Psoas muscle (tissue), 8 donors: ENCODE results near the gene MAPKAP1. TPM values are rescaled to one million over a fixed set of nuclear protein-coding genes. Genes with fewer than 3 reads are reported as not detected.

Experiments used
- ATAC-seq, 4 donors: fragments of 200-7000 bp; cut with Tn5 transposase; one replicate each; pipeline ENCODE4 v1.9.1; 2020; ENCODE audit warnings: moderate library complexity in 3 of 4, mild to moderate bottlenecking in 2 of 4
- DNase-seq, 2 donors: peaks; one replicate each; pipeline ENCODE4 v3.0.0-alpha.2; 2020
- H3K27ac ChIP-seq: fragments of 200-600 bp; one replicate; pipeline ENCODE4 v1.8.0; 2022
- H3K27me3 ChIP-seq, 3 donors: fragments of 200-600 bp in 1 of 3; one replicate each; pipeline versions ENCODE4 v1.6.1 to v1.8.0; 2013 to 2022; ENCODE audit warnings: low read length in 2 of 3, mild to moderate bottlenecking in 2 of 3, moderate library complexity in 1 of 3; ENCODE audit not compliant: insufficient read depth in 3 of 3
- H3K36me3 ChIP-seq, 2 donors: fragments of 200-600 bp in 1 of 2; one replicate each; pipeline versions ENCODE4 v1.6.1 to v1.8.0; 2013 to 2022; ENCODE audit warnings: low read depth in 1 of 2, mild to moderate bottlenecking in 1 of 2, moderate library complexity in 1 of 2; ENCODE audit not compliant: insufficient read depth in 1 of 2
- H3K4me1 ChIP-seq: fragments of 200-600 bp; one replicate; pipeline ENCODE4 v1.8.0; 2022
- H3K4me3 ChIP-seq: fragments of 200-600 bp; one replicate; pipeline ENCODE4 v1.8.0; 2022; ENCODE audit warnings: mild to moderate bottlenecking
- H3K9me3 ChIP-seq: fragments of 200-600 bp; one replicate; pipeline ENCODE4 v1.8.0; 2022
- WGBS, 3 donors: extraction: QIAGEN DNeasy Blood & Tissue Kit; methylation state at CpG; one replicate each; pipeline versions ENCODE4 v1.1.6 to v1.1.7; 2013; 5-methylcytosine and 5-hydroxymethylcytosine counted together
- intact Hi-C, 2 donors: fragments of 100-400 bp; cut with DNase I; formaldehyde crosslinking; loops; one replicate each; pipeline versions ENCODE4 v1.11.0 to v1.14.2; 2022
- polyA plus RNA-seq, 3 donors: library from polyadenylated mRNA; stranded (reverse); fragments of 200-250 nt; gene quantifications; one replicate each; pipeline ENCODE4 v1.2.3, GENCODE V29; 2013
- total RNA-seq, 4 donors: library from RNA; stranded (reverse); fragmentation: NEBNext Ultra II Directional in 2 of 4; extraction: Animal tissue kit (Norgen Biotek cat#: 25700) in 2 of 4; gene quantifications; one replicate each; pipeline versions ENCODE4 v1.2.1 to v1.2.4, GENCODE V29; 2021 to 2023
- TF ChIP-seq, protein P1 (sequence below): fragments of 200-600 bp; IDR thresholded peaks from one replicate; pipeline ENCODE4 v1.8.0; 2022; ENCODE audit warnings: antibody characterized with exemption
- donor health status: healthy with polysubstance abuse.
- donor health status: DM: no; HTN: no; CAD: no; lungs with moderate emphysema.
- donor health status: Bipolar disorder and iron deficiency.
- donor health status: healthy.
- donor health status: DM: yes; HTN: yes; CAD: no.
- donor health status: DM: no; HTN: no; CAD: no.
- donor health status: DM: no; HTN: no; CAD: no.
- donor health status: DM: yes; HTN: yes; CAD: no.

MAPKAP1 gene
- total and polyA plus RNA-seq, 7 donors = 64.2 to 124 (median 90.4) TPM

DNA sequence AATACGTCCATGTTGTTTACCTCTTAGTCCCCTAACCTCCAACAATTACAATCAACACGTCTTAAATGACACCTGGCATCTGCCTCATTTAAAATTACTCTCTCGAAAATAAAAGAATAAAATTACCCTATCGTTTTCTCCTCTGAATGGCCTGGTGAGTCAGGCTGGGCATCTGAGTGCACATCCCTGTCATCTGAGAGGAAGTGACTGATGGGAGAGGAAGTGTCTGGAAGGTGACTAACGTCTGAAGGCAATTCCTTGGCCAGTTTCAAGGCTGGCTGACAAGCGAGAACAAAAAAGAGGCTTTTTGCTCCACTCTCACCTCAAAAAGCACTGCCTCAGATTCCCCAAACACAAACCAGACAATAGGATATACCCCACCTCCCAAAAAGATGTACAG, 57.7 kb downstream of the MAPKAP1 start:
- peaks cover 43% of the 10 kb centered on the region for H3K4me1 ChIP-seq

DNA sequence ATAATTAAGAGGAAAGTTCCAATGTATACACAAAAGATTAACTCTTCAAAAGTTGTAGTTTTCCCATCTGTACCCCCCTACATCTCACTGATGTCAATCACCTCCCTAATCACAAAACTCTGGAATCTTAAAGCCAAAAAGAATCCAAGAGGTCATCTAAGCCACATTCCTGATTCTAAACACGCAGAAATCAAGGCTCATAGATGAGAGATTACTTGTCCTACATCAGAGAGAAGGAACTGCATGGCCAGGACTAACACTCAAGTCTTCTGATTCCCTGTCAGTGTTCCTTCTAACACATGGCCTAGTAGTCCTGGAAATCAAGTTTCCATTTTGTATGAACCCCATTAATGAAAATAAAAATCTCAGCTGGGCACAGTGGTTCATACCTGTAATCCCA, 58.7 kb downstream of the MAPKAP1 start:
- Histone ChIP-seq H3K4me1 (peaks cover 43% of the 10 kb centered on the region), H3K36me3 (no peaks in the 10 kb centered on the region), H3K27me3 (no peaks in the 10 kb centered on the region), H3K27ac (no peak overlapping the region), H3K4me3 (no peak overlapping the region), H3K9me3 (no peaks in the 10 kb centered on the region)
- TF ChIP-seq, protein P1, sequence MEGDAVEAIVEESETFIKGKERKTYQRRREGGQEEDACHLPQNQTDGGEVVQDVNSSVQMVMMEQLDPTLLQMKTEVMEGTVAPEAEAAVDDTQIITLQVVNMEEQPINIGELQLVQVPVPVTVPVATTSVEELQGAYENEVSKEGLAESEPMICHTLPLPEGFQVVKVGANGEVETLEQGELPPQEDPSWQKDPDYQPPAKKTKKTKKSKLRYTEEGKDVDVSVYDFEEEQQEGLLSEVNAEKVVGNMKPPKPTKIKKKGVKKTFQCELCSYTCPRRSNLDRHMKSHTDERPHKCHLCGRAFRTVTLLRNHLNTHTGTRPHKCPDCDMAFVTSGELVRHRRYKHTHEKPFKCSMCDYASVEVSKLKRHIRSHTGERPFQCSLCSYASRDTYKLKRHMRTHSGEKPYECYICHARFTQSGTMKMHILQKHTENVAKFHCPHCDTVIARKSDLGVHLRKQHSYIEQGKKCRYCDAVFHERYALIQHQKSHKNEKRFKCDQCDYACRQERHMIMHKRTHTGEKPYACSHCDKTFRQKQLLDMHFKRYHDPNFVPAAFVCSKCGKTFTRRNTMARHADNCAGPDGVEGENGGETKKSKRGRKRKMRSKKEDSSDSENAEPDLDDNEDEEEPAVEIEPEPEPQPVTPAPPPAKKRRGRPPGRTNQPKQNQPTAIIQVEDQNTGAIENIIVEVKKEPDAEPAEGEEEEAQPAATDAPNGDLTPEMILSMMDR = no peak
- intact Hi-C loops = no loop called here
- WGBS, 3 donors = 82 to 93% (median 86%) methylated on average over 1 of the region's 1 CpG
- DNase-seq (no peak), ATAC-seq (no peak)

More for the DNA sequence above, 57.7 kb downstream of the MAPKAP1 start:
- TF ChIP-seq, protein P1 = no peak
- DNase-seq (peak; percentile 27 to 56), ATAC-seq (peak; percentile 83 to 94 (median 88))
- no peaks in the 10 kb centered on the region for H3K27me3 ChIP-seq
- peak overlapping the region; percentile 58 for H3K27ac ChIP-seq
- no peaks in the 10 kb centered on the region for H3K36me3 ChIP-seq
- WGBS, 3 donors = 55 to 68% (median 60%) methylated on average over 6 of the region's 6 CpGs
- no peaks in the 10 kb centered on the region for H3K9me3 ChIP-seq
- no peak overlapping the region for H3K4me3 ChIP-seq
- intact Hi-C loops = no loop called here

DNA sequence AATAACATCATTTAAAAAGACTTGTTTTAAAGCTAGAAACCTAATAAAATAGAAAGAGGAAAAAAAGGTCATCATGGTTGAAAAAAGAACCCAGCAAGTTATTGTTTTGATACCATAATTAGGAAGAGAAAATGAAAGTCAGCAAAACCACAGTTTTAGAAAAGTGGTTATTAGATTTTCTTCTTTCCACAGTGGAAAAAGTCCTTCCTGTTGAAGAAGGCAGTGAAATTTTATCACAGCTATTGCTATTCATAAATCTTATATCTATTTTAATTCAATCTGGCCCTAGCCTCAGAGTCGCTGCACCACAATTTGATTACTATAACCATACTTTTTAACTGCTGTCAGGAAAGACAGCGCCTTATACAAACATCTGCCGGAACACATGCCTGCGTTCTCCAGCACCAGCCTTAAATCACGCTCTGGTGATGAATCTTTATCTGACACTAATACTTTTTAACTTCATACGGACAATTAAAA, 60.3 kb downstream of the MAPKAP1 start:
- Histone ChIP-seq H3K27me3 (no peaks in the 10 kb centered on the region), H3K36me3 (no peaks in the 10 kb centered on the region), H3K4me1 (peaks cover 36% of the 10 kb centered on the region), H3K4me3 (no peak overlapping the region), H3K9me3 (no peaks in the 10 kb centered on the region), H3K27ac (no peak overlapping the region)
- no peak for DNase-seq
- intact Hi-C loops = no loop called here
- TF ChIP-seq, protein P1 = no peak
- 51 to 62% (median 53%) methylated on average over 6 of the region's 6 CpGs for WGBS, 3 donors
- ATAC-seq = no peak

DNA sequence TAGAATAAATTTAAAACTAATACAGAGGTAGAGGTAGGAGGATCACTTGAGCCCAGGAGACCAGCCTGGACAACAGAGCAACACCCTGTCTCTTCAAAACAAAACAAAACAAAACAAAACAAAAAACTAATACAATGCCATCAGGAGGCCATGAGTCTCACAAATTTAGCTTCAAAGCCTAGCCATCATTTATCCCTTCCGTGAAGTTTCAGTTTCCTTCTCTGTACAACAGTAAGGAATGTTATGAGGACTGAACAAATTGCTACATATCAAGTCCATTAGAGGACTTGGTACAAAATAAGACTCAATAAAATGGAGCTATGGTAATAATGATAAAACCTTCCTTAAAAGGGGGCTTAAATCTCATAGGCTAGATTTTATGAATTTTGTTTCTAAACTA, 60.8 kb downstream of the MAPKAP1 start:
- no peak overlapping the region for H3K4me3 ChIP-seq
- no peak overlapping the region for H3K27ac ChIP-seq
- no peaks in the 10 kb centered on the region for H3K36me3 ChIP-seq
- 47 to 55% (median 48%) methylated on average over 1 of the region's 1 CpG for WGBS, 3 donors
- intact Hi-C loops = no loop called here
- no peaks in the 10 kb centered on the region for H3K9me3 ChIP-seq
- H3K4me1 ChIP-seq = peaks cover 35% of the 10 kb centered on the region
- no peaks in the 10 kb centered on the region for H3K27me3 ChIP-seq
- TF ChIP-seq, protein P1 = no peak
- no peak for DNase-seq
- no peak for ATAC-seq

DNA sequence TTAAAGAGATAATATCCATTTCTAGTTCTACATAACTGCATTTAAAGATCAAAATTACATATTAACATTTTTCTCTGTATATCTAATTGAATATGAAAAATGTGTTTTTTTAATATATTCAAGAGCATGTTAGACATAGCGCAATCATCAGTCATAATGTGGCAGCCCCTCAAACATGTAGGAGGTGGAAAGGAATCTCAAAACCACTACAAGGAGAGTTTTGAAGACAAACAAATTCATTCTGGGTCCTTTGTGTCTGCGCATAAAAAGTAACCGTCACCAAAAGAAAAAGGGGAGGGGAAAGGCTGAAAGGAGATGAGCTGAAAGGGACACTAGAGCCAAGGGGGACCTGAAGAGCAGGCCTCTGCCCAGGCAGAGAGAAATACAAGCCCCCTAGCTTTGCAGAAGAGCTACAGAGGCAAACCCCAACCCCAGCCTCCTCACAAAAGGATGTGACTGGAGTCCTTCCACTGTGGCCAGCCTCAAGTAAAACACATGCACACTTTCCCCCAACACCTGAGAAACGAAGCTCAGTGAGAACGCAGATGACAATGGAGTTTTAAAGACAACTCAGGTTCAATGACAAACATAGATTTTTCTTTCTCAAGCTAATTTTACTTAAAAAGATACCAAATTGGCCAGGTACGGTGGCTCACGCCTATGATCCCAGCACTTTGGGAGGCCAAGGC, 62.0 kb downstream of the MAPKAP1 start:
- ATAC-seq (no peak), DNase-seq (no peak)
- intact Hi-C loops = no loop called here
- WGBS, 3 donors = 95 to 99% (median 98%) methylated on average over 7 of the region's 7 CpGs
- Histone ChIP-seq H3K27ac (no peak overlapping the region), H3K4me3 (no peak overlapping the region), H3K4me1 (peaks cover 25% of the 10 kb centered on the region), H3K27me3 (no peaks in the 10 kb centered on the region), H3K36me3 (no peaks in the 10 kb centered on the region), H3K9me3 (no peaks in the 10 kb centered on the region)
- TF ChIP-seq, protein P1 = no peak
